Measurements from ENCODE around the gene DOCK2.

- TF ChIP-seq CTCF (conservative IDR thresholded peaks at IDR 0.05 in 1 of 2, IDR thresholded peaks at IDR 0.05 in 1 of 2; ENCODE audit: low read depth in 1 of 2, low read length in 2 of 2) (no peak), EZH2 (IDR thresholded peaks at IDR 0.05; ENCODE audit: low read length, missing control alignments) (no peak)
Measured at GRCh38 chr5:169991115-169991869, 354.2 kb downstream of the DOCK2 start.

Data from fibroblast of lung (primary cell).